ENCODE measurements around the gene P2RY8. TPM values are rescaled to one million over a fixed set of nuclear protein-coding genes. Genes with fewer than 3 reads are reported as not detected.
A peak's percentile ranks its signal among the peaks of the same experiment; 100 is the strongest.
"Not testable (repeated sequence)": the region's sequence is repeated elsewhere in the genome, so short reads cannot be mapped to it uniquely, and the experiment has no call there.

The P2RY8 gene
- total RNA-seq, 1 donor from 2014 or later = 1.5 TPM

- intact Hi-C loops (cut with DNase I) = loop anchor here (2.0 to 10.0 kb wide), 3 partner anchors 59 to 1163 kb away; partner anchors contain the start of genes AKAP17A and SLC25A6
- DNase-seq (ENCODE audit: low spot score) = no peak
Measured at GRCh38 chrX:1451661-1452515, 85.1 kb downstream of the P2RY8 start.

- no peak for DNase-seq (ENCODE audit: low spot score)
- intact Hi-C loops (cut with DNase I) = loop anchor here (2.0 to 10.0 kb wide), 3 partner anchors 58 to 1164 kb away; partner anchors contain the start of genes AKAP17A and SLC25A6
Measured at GRCh38 chrX:1451251-1451660, 85.7 kb downstream of the P2RY8 start.

DNA sequence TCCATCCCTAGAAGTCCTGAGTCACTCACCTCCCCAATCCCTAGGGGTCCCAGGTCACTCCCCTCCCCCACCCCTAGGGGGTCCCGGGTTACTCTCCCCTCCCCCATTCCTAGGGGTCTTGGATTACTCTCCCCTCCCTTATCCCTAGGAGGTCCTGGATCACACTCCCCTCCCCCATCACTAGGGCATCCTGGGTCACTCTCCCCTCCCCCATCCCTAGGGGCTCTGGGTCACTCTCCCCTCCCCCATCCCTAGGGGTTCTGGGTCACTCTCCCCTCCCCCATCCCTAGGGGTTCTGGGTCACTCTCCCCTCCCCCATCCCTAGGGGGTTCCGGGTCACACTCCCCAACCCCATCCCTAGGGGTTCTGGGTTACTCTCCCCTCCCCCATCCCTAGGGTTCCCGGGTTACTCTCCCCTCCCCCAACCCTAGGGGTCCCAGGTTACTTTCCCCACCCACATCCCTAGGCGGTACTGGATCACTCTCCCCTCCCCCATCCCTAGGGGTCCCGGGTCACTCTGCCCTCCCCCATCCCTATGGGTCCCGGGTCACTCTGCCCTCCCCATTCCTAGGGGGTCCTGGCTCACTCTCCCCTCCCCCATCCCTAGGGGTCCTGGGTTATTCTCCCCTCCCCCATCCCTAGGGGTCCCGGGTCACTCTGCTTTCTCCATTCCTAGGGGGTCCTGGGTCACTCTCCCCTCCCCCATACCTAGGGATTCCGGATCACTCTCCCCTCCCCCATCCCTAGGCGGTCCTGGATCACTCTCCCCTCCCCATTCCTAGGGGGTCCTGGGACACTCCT, 86.4 kb downstream of the P2RY8 start:
- intact Hi-C loops (cut with DNase I) = loop anchor here (2.0 to 10.0 kb wide), 3 partner anchors 58 to 1164 kb away; partner anchors contain the start of genes AKAP17A and SLC25A6
- no peak for DNase-seq (ENCODE audit: low spot score)

DNA sequence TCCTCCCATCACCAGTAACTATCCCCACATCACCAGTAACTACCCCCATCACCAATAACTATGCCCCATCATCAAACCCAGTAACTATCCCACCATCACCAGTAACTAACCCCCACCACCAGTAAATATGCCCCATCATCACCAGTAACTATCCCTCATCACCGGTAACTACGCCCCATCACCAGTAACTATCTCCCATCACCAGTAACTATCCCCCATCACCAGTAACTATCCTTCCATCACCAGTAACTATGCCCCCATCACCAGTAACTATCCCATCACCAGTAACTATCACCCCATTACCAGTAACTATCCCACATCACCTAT, 87.2 kb downstream of the P2RY8 start:
- DNase-seq (ENCODE audit: low spot score) = no peak
- intact Hi-C loops (cut with DNase I) = loop anchor here (2.0 to 10.0 kb wide), 3 partner anchors 57 to 1165 kb away; partner anchors contain the start of genes AKAP17A and SLC25A6

GRCh38 chrX:1449036-1449822, 87.8 kb downstream of the P2RY8 start:
- intact Hi-C loops (cut with DNase I) = no loop called here
- no peak for DNase-seq (ENCODE audit: low spot score)

DNA sequence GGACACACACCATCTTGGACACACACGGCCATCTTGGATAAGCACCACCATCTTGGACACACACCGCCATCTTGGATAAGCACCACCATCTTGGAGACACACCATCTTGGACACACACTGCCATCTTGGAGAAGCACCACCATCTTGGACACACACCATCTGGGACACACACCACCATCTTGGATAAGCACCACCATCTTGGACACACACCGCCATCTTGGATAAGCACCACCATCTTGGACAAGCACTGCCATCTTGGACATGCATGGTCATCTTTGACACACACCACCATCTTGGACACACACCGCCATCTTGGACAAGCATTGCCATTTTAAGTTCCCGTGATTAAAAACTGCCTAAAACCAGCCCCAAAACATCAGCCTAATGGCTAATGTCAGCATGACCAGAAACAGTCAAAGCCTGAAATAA, 88.4 kb downstream of the P2RY8 start:
- intact Hi-C loops (cut with DNase I); DNase-seq (ENCODE audit: low spot score): not testable (repeated sequence)

- DNase-seq (ENCODE audit: low spot score) = peak; percentile 4
- intact Hi-C loops (cut with DNase I) = not testable (repeated sequence)
Measured at GRCh38 chrX:1447969-1448572, 88.9 kb downstream of the P2RY8 start.

GRCh38 chrX:1446984-1447968, 89.7 kb downstream of the P2RY8 start:
- intact Hi-C loops (cut with DNase I) = not testable (repeated sequence)
- DNase-seq (ENCODE audit: low spot score) = peak; percentile 55

DNA sequence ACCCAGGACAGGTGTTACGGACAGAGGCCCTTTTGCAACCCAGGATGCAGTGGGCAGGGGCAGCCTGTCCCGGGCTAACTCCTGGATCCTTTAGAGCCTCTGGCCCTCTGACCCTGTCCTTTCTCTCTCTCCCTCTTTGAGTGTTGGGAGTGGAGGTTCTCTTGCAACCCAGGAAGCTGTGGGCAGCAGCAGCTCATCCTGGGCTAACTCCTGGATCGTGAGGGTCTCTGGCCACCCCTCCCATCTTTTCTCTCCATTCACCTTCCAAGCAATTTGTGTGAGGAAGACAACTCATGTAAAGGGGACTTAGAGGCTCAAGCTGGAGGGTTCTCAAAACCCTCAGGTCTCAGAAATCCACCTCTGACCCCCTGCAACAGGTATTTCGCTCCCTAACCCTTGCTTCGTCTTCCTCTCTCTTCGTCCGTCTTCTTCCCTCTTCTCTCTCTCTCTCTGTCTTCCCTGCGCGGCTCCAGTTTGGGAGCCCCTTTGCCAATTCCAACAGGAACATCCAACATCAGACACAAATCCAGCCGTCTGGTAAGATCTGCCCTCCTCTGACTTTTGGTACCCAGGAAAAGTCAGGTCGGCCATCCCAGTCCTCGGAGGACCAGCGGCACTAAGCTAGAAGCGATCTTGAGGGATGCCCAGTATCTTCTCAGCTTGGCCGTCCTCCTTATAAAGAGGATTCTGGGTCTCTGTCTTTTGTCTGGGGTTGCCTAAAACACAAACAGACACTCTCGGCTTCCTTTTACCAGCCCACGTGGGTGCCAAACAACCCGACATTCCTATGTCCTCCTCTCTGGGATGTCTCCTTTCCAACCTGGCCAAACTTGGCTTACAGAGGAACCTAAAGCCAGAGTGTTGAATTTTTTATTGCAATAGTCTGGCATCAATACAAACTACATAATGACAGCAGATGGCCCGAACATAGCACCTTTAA, 92.2 kb downstream of the P2RY8 start:
- DNase-seq (ENCODE audit: low spot score) = peak; percentile 57
- intact Hi-C loops (cut with DNase I) = no loop called here

DNA sequence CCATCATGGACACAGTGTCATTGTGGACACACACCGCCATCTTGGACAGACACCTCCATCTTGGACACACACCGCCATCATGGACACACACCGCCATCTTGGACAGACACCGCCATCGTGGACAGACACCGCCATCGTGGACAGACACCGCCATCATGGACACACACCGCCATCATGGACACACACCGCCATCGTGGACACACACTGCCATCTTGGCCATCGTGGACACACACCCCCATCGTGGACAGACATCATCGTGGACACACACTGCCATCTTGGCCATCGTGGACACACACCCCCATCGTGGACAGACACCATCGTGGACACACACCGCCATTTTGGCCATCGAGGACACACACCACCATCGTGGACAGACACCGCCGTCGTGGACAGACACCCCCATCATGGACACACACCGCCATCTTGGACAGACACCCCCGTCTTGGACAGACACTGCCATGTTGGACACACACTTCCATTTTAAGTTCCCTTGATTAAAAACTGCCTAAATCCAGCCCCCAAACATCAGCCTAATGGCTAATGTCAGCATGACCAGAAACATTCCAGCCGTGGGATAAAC, 93.4 kb downstream of the P2RY8 start:
- intact Hi-C loops (cut with DNase I) = no loop called here
- DNase-seq (ENCODE audit: low spot score) = peak; percentile 62

GRCh38 chrX:1442724-1443367, 94.1 kb downstream of the P2RY8 start:
- DNase-seq (ENCODE audit: low spot score) = no peak
- intact Hi-C loops (cut with DNase I) = no loop called here

GRCh38 chrX:1442016-1442665, 94.8 kb downstream of the P2RY8 start:
- intact Hi-C loops (cut with DNase I) = no loop called here
- DNase-seq (ENCODE audit: low spot score) = peak; percentile 51

- no peak for DNase-seq (ENCODE audit: low spot score)
- intact Hi-C loops (cut with DNase I) = no loop called here
Measured at GRCh38 chrX:1440506-1440905, 96.5 kb downstream of the P2RY8 start.

DNA sequence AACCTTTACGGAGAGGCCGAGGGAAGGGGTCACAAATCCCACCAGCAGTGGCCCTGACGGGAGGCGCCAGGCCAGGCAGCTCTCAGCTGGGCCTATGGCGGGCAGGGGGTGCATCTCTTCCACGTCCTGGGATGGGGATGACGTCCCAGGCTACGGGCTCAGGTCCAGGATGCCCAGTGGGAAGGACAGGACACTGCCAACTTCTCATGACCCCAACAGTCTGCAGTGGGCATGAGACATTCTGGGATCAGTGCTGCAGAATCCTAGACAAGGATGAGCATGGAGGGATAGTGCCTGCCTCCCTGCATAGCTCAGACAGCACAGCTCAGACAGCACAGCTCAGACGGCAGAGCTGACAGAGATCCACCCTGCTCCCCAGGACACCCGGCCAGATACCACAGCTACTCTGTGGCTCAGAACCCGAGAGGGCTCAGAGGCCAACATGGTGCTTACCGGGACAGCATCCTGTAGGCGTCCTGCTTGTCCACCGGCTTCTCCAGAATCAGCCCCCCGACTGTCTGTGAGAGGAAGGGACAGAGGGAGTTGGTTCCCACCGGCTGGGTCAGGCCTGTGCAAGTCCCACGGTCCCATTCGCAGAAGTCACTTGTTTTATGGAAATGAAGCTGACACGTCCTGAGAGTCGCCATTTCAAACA, 101.6 kb downstream of the P2RY8 start:
- no peak for DNase-seq (ENCODE audit: low spot score)
- intact Hi-C loops (cut with DNase I) = no loop called here

DNA sequence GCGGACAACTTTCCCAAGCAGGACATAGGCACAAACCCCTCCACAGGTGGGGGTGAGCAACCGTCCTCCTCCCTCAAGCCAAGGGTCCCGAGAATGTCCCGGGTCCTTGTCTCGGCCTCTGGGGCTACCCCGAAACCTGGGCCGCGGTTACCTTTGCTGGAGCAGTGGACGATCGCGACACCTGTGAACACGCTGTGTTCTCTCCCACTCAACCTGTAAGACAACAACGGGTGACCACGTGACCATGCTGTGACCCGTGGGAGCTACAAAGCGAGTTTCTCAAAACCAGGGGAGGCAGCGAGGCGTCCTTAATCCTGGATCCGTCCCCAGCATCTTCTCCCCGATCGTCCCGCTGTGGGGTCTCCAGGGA, 102.1 kb downstream of the P2RY8 start:
- DNase-seq (ENCODE audit: low spot score) = no peak
- intact Hi-C loops (cut with DNase I) = no loop called here
